Measurements from ENCODE around the gene VPS50. TPM values are rescaled to one million over a fixed set of nuclear protein-coding genes. Genes with fewer than 3 reads are reported as not detected.

VPS50 gene
- total RNA-seq, 1 donor = 34.4 TPM

DNA sequence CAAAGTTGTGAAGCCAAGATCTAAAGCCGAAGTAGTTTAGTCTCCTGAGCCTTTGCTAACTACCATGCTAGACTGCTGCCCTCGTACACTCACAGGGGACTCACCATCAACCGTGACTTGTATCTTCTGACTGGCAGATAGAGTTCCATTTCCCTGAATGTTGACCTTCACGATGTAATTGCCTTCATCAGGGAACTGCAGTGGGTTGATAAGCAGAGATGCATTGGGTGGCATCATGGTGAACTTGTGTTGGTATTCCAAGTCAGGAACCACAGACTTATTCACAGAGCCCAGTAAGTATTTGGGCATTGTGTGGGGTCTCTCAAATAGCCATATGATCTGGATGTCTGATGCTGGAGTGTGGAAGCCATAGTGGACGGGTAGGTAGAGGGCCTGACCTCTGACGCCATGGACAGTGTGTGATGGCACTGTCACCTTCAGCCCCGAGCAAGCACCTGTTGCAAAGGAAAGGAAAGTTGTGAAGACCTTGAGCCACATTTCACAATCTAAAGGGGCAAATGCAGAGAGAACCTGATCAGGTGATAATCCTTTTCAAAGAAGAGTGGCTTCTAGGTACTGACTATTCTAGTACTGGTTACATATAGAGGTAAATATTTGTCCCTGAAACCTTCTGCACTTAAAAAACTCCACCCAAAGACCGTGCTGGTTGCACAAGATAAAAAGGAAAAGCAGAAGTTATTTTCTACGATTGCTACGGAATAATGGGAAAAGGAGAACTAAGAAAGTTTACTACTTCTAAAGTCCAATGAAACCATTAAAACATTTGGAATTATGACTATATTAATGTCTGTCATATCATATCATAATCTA is 13.0 kb upstream of the VPS50 start:
- Histone ChIP-seq H3K36me3 (ENCODE audit: insufficient read depth, low read length) (no peaks in the 10 kb centered on the region), H3K4me2 (ENCODE audit: insufficient read depth, low read length) (no peak overlapping the region), H3K27me3 (ENCODE audit: insufficient read depth, low read length) (peaks cover 41% of the 10 kb centered on the region), H3K79me2 (ENCODE audit: insufficient read depth, low read length) (no peaks in the 10 kb centered on the region), H2AFZ (ENCODE audit: low read length) (no peak overlapping the region), H4K20me1 (ENCODE audit: insufficient read depth, low read length) (no peaks in the 10 kb centered on the region), H3K4me1 (ENCODE audit: insufficient read depth, low read length) (no peaks in the 10 kb centered on the region), H3K27ac (ENCODE audit: low read depth, low read length) (no peak overlapping the region), H3K4me3 (ENCODE audit: insufficient read depth, low read length) (no peak overlapping the region), H3K9me3 (ENCODE audit: low read depth, low read length) (no peaks in the 10 kb centered on the region)
- DNase-seq (ENCODE audit: insufficient read length, low spot score, missing footprints) = no peak
- TF ChIP-seq, protein P1, sequence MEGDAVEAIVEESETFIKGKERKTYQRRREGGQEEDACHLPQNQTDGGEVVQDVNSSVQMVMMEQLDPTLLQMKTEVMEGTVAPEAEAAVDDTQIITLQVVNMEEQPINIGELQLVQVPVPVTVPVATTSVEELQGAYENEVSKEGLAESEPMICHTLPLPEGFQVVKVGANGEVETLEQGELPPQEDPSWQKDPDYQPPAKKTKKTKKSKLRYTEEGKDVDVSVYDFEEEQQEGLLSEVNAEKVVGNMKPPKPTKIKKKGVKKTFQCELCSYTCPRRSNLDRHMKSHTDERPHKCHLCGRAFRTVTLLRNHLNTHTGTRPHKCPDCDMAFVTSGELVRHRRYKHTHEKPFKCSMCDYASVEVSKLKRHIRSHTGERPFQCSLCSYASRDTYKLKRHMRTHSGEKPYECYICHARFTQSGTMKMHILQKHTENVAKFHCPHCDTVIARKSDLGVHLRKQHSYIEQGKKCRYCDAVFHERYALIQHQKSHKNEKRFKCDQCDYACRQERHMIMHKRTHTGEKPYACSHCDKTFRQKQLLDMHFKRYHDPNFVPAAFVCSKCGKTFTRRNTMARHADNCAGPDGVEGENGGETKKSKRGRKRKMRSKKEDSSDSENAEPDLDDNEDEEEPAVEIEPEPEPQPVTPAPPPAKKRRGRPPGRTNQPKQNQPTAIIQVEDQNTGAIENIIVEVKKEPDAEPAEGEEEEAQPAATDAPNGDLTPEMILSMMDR (IDR thresholded peaks at IDR 0.05; ENCODE audit: extremely low read depth, low read depth, low read length) = no peak

DNA sequence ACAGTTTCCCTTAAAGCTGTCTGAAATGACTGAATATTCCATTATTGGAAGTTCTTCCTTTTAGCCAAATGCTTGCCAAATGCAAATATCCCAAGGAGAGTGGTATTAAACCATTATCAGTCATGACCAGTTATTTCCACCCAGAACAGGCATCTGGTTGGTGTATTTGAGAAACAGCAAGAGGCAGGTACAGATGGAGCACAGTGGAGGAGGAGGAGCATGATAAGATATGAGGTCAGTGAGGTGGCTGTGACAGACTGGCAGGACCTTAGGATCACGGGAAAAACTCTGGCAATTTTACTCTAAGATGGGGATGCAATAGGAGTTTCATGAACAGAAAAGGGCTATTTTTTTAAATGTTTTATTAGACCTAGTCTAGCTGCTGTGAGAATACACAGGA is 12.3 kb upstream of the VPS50 start:
- Histone ChIP-seq H2AFZ (ENCODE audit: low read length) (no peak overlapping the region), H3K4me3 (ENCODE audit: insufficient read depth, low read length) (no peak overlapping the region), H3K27me3 (ENCODE audit: insufficient read depth, low read length) (peaks cover 34% of the 10 kb centered on the region), H3K36me3 (ENCODE audit: insufficient read depth, low read length) (no peaks in the 10 kb centered on the region), H3K79me2 (ENCODE audit: insufficient read depth, low read length) (no peaks in the 10 kb centered on the region), H3K4me2 (ENCODE audit: insufficient read depth, low read length) (no peak overlapping the region), H3K27ac (ENCODE audit: low read depth, low read length) (no peak overlapping the region), H3K4me1 (ENCODE audit: insufficient read depth, low read length) (no peaks in the 10 kb centered on the region), H4K20me1 (ENCODE audit: insufficient read depth, low read length) (no peaks in the 10 kb centered on the region), H3K9me3 (ENCODE audit: low read depth, low read length) (no peaks in the 10 kb centered on the region)
- TF ChIP-seq, protein P1 (IDR thresholded peaks at IDR 0.05; ENCODE audit: extremely low read depth, low read depth, low read length) = no peak
- no peak for DNase-seq (ENCODE audit: insufficient read length, low spot score, missing footprints)

DNA sequence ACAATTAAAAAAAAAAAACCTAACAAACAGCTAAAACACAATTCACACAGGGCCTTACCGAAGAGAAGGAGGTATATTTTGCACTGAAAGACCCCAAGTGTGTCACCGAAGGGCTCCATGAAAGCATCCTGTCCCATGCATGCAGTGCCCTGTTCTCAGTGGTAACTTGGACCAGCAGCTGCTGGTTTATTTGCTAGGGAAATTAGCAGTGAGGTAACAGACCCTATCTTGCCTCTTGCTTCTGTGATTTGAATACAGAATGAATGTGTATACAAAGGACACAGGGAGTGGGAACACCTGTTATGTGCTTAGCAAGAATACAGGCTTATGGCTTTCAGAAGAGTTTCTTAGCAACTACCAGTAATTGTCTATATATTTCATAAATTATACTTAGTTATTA is 5.9 kb upstream of the VPS50 start, which contains the start of gene HEPACAM2:
HEPACAM2 (minus strand) TSS at position 160 of the 400 bp plus-strand sequence.
- DNase-seq (ENCODE audit: insufficient read length, low spot score, missing footprints) = no peak
- TF ChIP-seq, protein P1 (IDR thresholded peaks at IDR 0.05; ENCODE audit: extremely low read depth, low read depth, low read length) = no peak
- H3K9me3 ChIP-seq (ENCODE audit: low read depth, low read length) = no peaks in the 10 kb centered on the region
- no peaks in the 10 kb centered on the region for H3K36me3 ChIP-seq (ENCODE audit: insufficient read depth, low read length)
- H3K4me3 ChIP-seq (ENCODE audit: insufficient read depth, low read length) = no peak within 1 kb of the TSS
- no peak within 1 kb of the TSS for H3K4me2 ChIP-seq (ENCODE audit: insufficient read depth, low read length)
- H2AFZ ChIP-seq (ENCODE audit: low read length) = no peak within 1 kb of the TSS
- no peaks in the 10 kb centered on the region for H4K20me1 ChIP-seq (ENCODE audit: insufficient read depth, low read length)
- H3K27me3 ChIP-seq (ENCODE audit: insufficient read depth, low read length) = peaks cover 20% of the 10 kb centered on the region
- H3K27ac ChIP-seq (ENCODE audit: low read depth, low read length) = no peak within 1 kb of the TSS
- H3K4me1 ChIP-seq (ENCODE audit: insufficient read depth, low read length) = peaks cover 2% of the 10 kb centered on the region
- H3K79me2 ChIP-seq (ENCODE audit: insufficient read depth, low read length) = no peaks in the 10 kb centered on the region

DNA sequence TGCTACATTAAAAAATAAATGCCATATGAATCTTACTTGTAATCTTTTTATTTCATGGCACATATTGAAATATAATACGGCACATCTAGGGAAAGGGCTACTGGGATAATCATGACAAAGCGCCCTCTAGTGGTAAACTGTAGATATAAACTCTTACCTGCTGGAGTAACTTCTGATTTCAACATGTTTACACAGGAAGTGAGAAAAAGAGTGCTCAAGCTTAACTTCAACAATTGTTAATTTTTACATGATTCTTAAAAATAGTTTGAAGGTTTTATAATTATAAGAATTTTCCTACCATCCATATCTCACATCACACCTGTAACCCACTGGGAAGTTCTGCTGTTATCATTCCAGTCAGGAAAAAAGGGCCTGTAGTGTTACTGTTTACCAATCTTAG is 3.9 kb upstream of the VPS50 start:
- H4K20me1 ChIP-seq (ENCODE audit: insufficient read depth, low read length) = no peaks in the 10 kb centered on the region
- no peak overlapping the region for H3K4me2 ChIP-seq (ENCODE audit: insufficient read depth, low read length)
- no peaks in the 10 kb centered on the region for H3K36me3 ChIP-seq (ENCODE audit: insufficient read depth, low read length)
- peaks cover 13% of the 10 kb centered on the region for H3K4me1 ChIP-seq (ENCODE audit: insufficient read depth, low read length)
- no peak overlapping the region for H2AFZ ChIP-seq (ENCODE audit: low read length)
- no peaks in the 10 kb centered on the region for H3K9me3 ChIP-seq (ENCODE audit: low read depth, low read length)
- H3K27ac ChIP-seq (ENCODE audit: low read depth, low read length) = no peak overlapping the region
- H3K4me3 ChIP-seq (ENCODE audit: insufficient read depth, low read length) = no peak overlapping the region
- TF ChIP-seq, protein P1 (IDR thresholded peaks at IDR 0.05; ENCODE audit: extremely low read depth, low read depth, low read length) = peak; percentile 65
- peaks cover 10% of the 10 kb centered on the region for H3K79me2 ChIP-seq (ENCODE audit: insufficient read depth, low read length)
- DNase-seq (ENCODE audit: insufficient read length, low spot score, missing footprints) = no peak
- H3K27me3 ChIP-seq (ENCODE audit: insufficient read depth, low read length) = peaks cover 11% of the 10 kb centered on the region
